H9 (cell line): ENCODE results near the gene RBBP7. TPM values are rescaled to one million over a fixed set of nuclear protein-coding genes. Genes with fewer than 3 reads are reported as not detected.

Experiments used
- DNase-seq: peaks from one replicate; pipeline ENCODE4 v3.0.0-alpha.2; 2017
- H2AFZ ChIP-seq: one replicate; pipeline ENCODE4 v1.6.1; 2013; ENCODE audit warnings: mild to moderate bottlenecking, low read length, control low read depth, moderate library complexity
- H2AK5ac ChIP-seq: 2 replicates; pipeline ENCODE4 v1.6.1; 2013; ENCODE audit warnings: low read length, control low read depth, mixed read lengths; ENCODE audit not compliant: insufficient read length
- H2BK120ac ChIP-seq: one replicate; pipeline ENCODE4 v1.6.1; 2013; ENCODE audit warnings: low read depth, mild to moderate bottlenecking, low read length, control low read depth, inconsistent platforms; ENCODE audit not compliant: poor library complexity, severe bottlenecking
- H2BK12ac ChIP-seq: 2 replicates; pipeline ENCODE4 v1.6.1; 2013; ENCODE audit warnings: low read length, control low read depth, mixed read lengths, low read depth; ENCODE audit not compliant: insufficient read length
- H2BK15ac ChIP-seq: 2 replicates; pipeline ENCODE4 v1.6.1; 2013; ENCODE audit warnings: low read depth, low read length, control low read depth
- H2BK20ac ChIP-seq: one replicate; pipeline ENCODE4 v1.6.1; 2013; ENCODE audit warnings: low read depth, mild to moderate bottlenecking, low read length, control low read depth, inconsistent platforms; ENCODE audit not compliant: poor library complexity, severe bottlenecking
- H2BK5ac ChIP-seq: 2 replicates; pipeline ENCODE4 v1.6.1; 2013; ENCODE audit warnings: low read length, control low read depth, mixed read lengths; ENCODE audit not compliant: insufficient read length
- H3K14ac ChIP-seq: 2 replicates; pipeline ENCODE4 v1.6.1; 2013; ENCODE audit warnings: low read length, control low read depth; ENCODE audit not compliant: insufficient read depth
- H3K18ac ChIP-seq: 2 replicates; pipeline ENCODE4 v1.6.1; 2013; ENCODE audit warnings: low read depth, mild to moderate bottlenecking, mixed read lengths, low read length, control low read depth; ENCODE audit not compliant: insufficient read length
- H3K23ac ChIP-seq: 2 replicates; pipeline ENCODE4 v1.6.1; 2013; ENCODE audit warnings: low read length, control low read depth, mixed read lengths, low read depth; ENCODE audit not compliant: insufficient read length
- H3K23me2 ChIP-seq: 2 replicates; pipeline ENCODE4 v1.6.1; 2013; ENCODE audit warnings: low read depth, mild to moderate bottlenecking, mixed read lengths, low read length, control low read depth; ENCODE audit not compliant: insufficient read length, poor library complexity, severe bottlenecking
- H3K27ac ChIP-seq: 2 replicates; pipeline ENCODE4 v1.5.1; 2013; ENCODE audit warnings: low read length, control low read depth, mixed read lengths, low read depth; ENCODE audit not compliant: insufficient read length
- H3K27me3 ChIP-seq: 2 replicates; pipeline ENCODE4 v1.6.1; 2013; ENCODE audit warnings: low read length, control low read depth, inconsistent platforms; ENCODE audit not compliant: insufficient read depth
- H3K4ac ChIP-seq: 2 replicates; pipeline ENCODE4 v1.6.1; 2013; ENCODE audit warnings: low read depth, mild to moderate bottlenecking, control low read depth, inconsistent platforms, low read length, moderate library complexity
- H3K4me1 ChIP-seq: 2 replicates; pipeline ENCODE4 v1.6.1; 2013; ENCODE audit warnings: low read length, control low read depth, inconsistent platforms; ENCODE audit not compliant: insufficient read depth
- H3K4me2 ChIP-seq: 2 replicates; pipeline ENCODE4 v1.6.1; 2013; ENCODE audit warnings: low read length, control low read depth, mixed read lengths; ENCODE audit not compliant: insufficient read length, insufficient read depth
- H3K56ac ChIP-seq: 2 replicates; pipeline ENCODE4 v1.6.1; 2013; ENCODE audit warnings: low read depth, mild to moderate bottlenecking, mixed read lengths, low read length, control low read depth; ENCODE audit not compliant: insufficient read length
- H3K79me1 ChIP-seq: 2 replicates; pipeline ENCODE4 v1.6.1; 2013; ENCODE audit warnings: low read depth, mild to moderate bottlenecking, moderate library complexity, low read length, control low read depth, inconsistent platforms; ENCODE audit not compliant: insufficient read depth, poor library complexity, severe bottlenecking
- H3K79me2 ChIP-seq: 2 replicates; pipeline ENCODE4 v1.6.1; 2013; ENCODE audit warnings: low read length, control low read depth, inconsistent platforms; ENCODE audit not compliant: insufficient read depth
- H3K9ac ChIP-seq: 2 replicates; pipeline ENCODE4 v1.6.1; 2013; ENCODE audit warnings: low read length, control low read depth, mixed read lengths; ENCODE audit not compliant: insufficient read length; ENCODE audit errors: extremely low read depth
- H3K9me3 ChIP-seq: one replicate; pipeline ENCODE4 v1.6.1; 2013; ENCODE audit warnings: low read depth, low read length, inconsistent platforms; ENCODE audit not compliant: control insufficient read depth
- H3T11ph ChIP-seq: one replicate; pipeline ENCODE4 v1.6.1; 2013; ENCODE audit warnings: mild to moderate bottlenecking, low read length, control low read depth, inconsistent platforms
- H4K20me1 ChIP-seq: one replicate; pipeline ENCODE4 v1.6.1; 2013; ENCODE audit not compliant: control insufficient read depth, insufficient read length, insufficient read depth
- H4K5ac ChIP-seq: 2 replicates; pipeline ENCODE4 v1.6.1; 2013; ENCODE audit warnings: low read depth, mild to moderate bottlenecking, mixed read lengths, low read length, control low read depth; ENCODE audit not compliant: insufficient read length
- H4K8ac ChIP-seq: replicated peaks from 2 replicates; pipeline ENCODE4 v1.6.1; 2013; ENCODE audit warnings: low read length, control low read depth, mixed read lengths, low read depth; ENCODE audit not compliant: insufficient read length
- H4K91ac ChIP-seq: 2 replicates; pipeline ENCODE4 v1.6.1; 2013; ENCODE audit warnings: low read depth, mild to moderate bottlenecking, moderate library complexity, mixed read lengths, low read length, control low read depth; ENCODE audit not compliant: insufficient read length
- H3K27ac Mint-ChIP-seq, 3 experiments: 2 replicates in 2 of 3; 3 replicates in 1 of 3; pipeline ENCODE4 v1.8.0; 2020 to 2021; ENCODE audit warnings: mixed read lengths in 3 of 3, mild to moderate bottlenecking in 1 of 3, moderate library complexity in 1 of 3
- H3K27me3 Mint-ChIP-seq: 2 replicates; pipeline ENCODE4 v1.8.0; 2021; ENCODE audit warnings: low read depth, mild to moderate bottlenecking, moderate library complexity, mixed read lengths
- H3K36me3 Mint-ChIP-seq, 3 experiments: 2 replicates in 2 of 3; 3 replicates in 1 of 3; pipeline ENCODE4 v1.8.0; 2020 to 2021; ENCODE audit warnings: low read depth in 3 of 3, mixed read lengths in 3 of 3; ENCODE audit not compliant: insufficient read depth in 1 of 3
- H3K4me1 Mint-ChIP-seq, 2 experiments: 2 replicates each; pipeline ENCODE4 v1.8.0; 2020; ENCODE audit warnings: mixed read lengths in 2 of 2
- H3K4me3 Mint-ChIP-seq, 2 experiments: 2 replicates in 1 of 2; 3 replicates in 1 of 2; pipeline ENCODE4 v1.8.0; 2020 to 2021; ENCODE audit warnings: mild to moderate bottlenecking in 2 of 2, mixed read lengths in 2 of 2, moderate library complexity in 1 of 2
- H3K9me3 Mint-ChIP-seq, 2 experiments: 2 replicates in 1 of 2; 3 replicates in 1 of 2; pipeline ENCODE4 v1.8.0; 2020; ENCODE audit warnings: mild to moderate bottlenecking in 2 of 2, mixed read lengths in 2 of 2, moderate library complexity in 1 of 2
- CTCF ChIP-seq: fragments of 200-600 bp; sonication (generic); conservative IDR thresholded peaks from 3 replicates; pipeline ENCODE4 v1.8.0; 2021; ENCODE audit warnings: antibody characterized with exemption, mild to moderate bottlenecking
- WGBS: extraction: QIAGEN DNeasy Blood & Tissue Kit; methylation state at CpG from one replicate; pipeline ENCODE4 v1.1.7; 2013; ENCODE audit warnings: missing lambda C conversion rate, low lambda C conversion rate, mixed read lengths; ENCODE audit not compliant: insufficient read length; ENCODE audit errors: extremely low coverage; 5-methylcytosine and 5-hydroxymethylcytosine counted together
- total RNA-seq: library from RNA; stranded (reverse); gene quantifications from 2 replicates; pipeline ENCODE4 v1.2.1, GENCODE V29; 2021

Gene RBBP7
- total RNA-seq, 1 experiment from 2014 or later, result 249 TPM

GRCh38 chrX:16851827-16852226 lies 18.3 kb downstream of the RBBP7 start:
- H3K36me3 Mint-ChIP-seq, result peaks cover 63 to 94% (median 91%) of the 10 kb centered on the region in 3 experiments; a peak in 6 of 7 replicates
- no peak overlapping the region for H2BK5ac ChIP-seq
- H3K4me1 Mint-ChIP-seq, result peaks cover 3 to 4% of the 10 kb centered on the region in 2 experiments; a peak in 2 of 4 replicates

More at GRCh38 chrX:16851827-16852226, 18.3 kb downstream of the RBBP7 start:
- Histone ChIP-seq H3K9ac (no peak overlapping the region), H2BK20ac (no peak overlapping the region), H2BK15ac (no peak overlapping the region), H3K27me3 (no peaks in the 10 kb centered on the region), H3T11ph (no peak overlapping the region), H4K20me1 (no peaks in the 10 kb centered on the region), H3K79me2 (no peaks in the 10 kb centered on the region), H3K23ac (no peak overlapping the region), H2BK12ac (no peak overlapping the region), H3K4me2 (no peak overlapping the region), H3K18ac (no peak overlapping the region), H4K91ac (no peak overlapping the region), H2AK5ac (no peak overlapping the region), H2BK120ac (no peak overlapping the region), H3K4ac (no peak overlapping the region), H3K4me1 (no peaks in the 10 kb centered on the region), H3K23me2 (no peaks in the 10 kb centered on the region), H3K14ac (no peak overlapping the region), H3K79me1 (peaks cover 3% of the 10 kb centered on the region), H2AFZ (no peak overlapping the region), H4K8ac (no peak overlapping the region), H3K9me3 (no peaks in the 10 kb centered on the region), H3K27ac (no peak overlapping the region), H4K5ac (no peak overlapping the region), H3K56ac (no peak overlapping the region)
- H3K4me3 Mint-ChIP-seq, result no peak overlapping the region
- DNase-seq, result no peak
- peak overlapping the region in 1 of 3 experiments; percentile 79; a peak in 2 of 7 replicates for H3K27ac Mint-ChIP-seq
- no CpG with 5 or more reads among the region's 3 CpGs for WGBS
- TF ChIP-seq CTCF, result no peak
- peaks cover under 1% of the 10 kb centered on the region in 2 experiments; a peak in 2 of 5 replicates for H3K9me3 Mint-ChIP-seq
- no peaks in the 10 kb centered on the region for H3K27me3 Mint-ChIP-seq
